OCI-M1 (cell line): ENCODE results near the gene CLDN5.

Source experiments
- DNase-seq: peaks from one replicate; lab custom pipeline; 2025; lab: John Stamatoyannopoulos, UW

CLDN5 gene

GRCh38 chr22:19480789-19481188 is 43.4 kb downstream of the CLDN5 start:
- peak; percentile 23 for DNase-seq

- peak; percentile 41 for DNase-seq
Measured at GRCh38 chr22:19480173-19480568, 44.0 kb downstream of the CLDN5 start.

DNA sequence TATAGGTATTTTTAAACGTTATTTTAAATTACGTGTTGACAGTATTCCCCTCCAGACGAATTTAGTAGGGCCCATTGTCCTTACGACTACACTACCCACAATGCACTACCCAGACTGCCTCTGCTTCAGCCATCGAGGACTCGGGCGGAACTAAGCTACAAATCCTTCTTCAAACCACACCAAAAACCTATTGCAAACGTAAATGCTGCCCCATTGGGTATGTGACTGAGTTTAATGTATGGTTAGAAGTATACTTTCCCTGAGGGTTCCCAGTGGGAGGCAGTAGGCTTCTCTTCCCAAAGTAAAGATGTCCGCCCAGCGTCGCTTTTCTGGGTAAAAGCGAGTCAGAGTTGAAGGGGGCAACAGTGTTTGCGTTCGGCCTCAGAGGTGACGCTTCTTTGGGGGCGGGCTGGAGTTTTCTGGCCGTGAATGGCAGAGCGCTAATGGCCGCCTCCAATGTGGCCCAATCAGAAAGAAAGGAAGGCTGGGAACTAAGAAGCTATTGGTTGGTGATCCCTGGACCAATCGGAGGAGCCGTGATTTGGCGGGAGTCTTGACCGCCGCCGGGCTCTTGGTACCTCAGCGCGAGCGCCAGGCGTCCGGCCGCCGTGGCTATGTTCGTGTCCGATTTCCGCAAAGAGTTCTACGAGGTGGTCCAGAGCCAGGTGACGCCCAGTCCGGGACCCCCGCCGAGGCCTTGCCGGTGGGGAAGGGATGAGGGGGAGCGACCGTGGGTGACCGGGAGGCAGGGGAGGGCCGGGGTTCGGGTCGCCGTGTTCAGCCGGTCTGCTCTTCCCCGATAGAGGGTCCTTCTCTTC is 44.6 kb downstream of the CLDN5 start, which contains the start of gene CDC45:
TSS of gene CDC45 (plus strand) at position 566 of the 818 bp plus-strand sequence. CDS start at position 615, 49 bp downstream.
- DNase-seq: peak; percentile 99

- peak; percentile 95 for DNase-seq
Measured at GRCh38 chr22:19478901-19479354, 45.3 kb downstream of the CLDN5 start, which contains the start of gene UFD1. UFD1 (minus strand) TSS chr22:19479193; CDS start chr22:19479085, 108 bp downstream.

DNA sequence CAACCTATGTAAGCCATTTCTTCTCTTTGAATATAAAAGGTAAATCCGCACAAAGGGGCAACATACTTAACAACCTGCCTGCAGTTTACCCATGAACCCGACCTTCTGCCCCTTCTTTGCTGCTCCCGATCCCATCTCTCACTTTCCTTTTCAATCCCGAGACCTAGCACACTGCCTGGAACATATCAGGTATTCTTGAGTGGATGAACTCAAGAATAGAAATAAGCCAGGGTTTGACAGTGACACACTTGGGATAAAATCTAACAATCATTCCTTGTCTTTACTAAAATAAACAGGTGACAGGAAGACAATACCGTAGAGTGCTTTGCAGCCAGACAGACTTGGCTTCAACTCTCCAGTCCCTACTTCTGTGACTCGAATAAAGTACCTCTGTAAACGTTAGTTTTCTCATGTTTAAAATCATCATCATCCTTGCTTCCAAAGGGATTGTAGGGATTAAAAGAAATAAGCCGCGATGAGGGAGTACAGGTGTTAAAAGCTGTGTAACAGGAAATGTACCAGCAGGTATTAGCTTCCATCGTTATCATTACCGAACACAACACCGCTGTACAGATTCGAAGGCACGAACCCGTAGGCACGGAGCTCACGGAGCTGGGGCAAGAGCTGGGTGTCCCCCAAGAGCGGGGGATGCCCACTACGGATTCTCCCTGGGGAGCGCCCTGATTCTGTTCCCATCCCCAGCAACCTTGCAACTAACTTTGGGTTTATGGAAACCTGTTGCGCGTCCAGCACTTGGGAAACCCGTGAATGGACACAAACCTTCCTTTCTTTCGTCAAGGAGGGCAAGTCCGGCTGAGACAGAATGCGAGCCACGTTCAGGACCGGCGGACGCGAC is 45.9 kb downstream of the CLDN5 start:
- peak; percentile 48 for DNase-seq

GRCh38 chr22:19477321-19478044 is 46.7 kb downstream of the CLDN5 start:
- DNase-seq: peak; percentile 57

GRCh38 chr22:19476023-19476422 is 48.2 kb downstream of the CLDN5 start:
- no peak for DNase-seq

GRCh38 chr22:19473578-19473977 is 50.6 kb downstream of the CLDN5 start:
- no peak for DNase-seq
